HEK293T (cell line): Measurements from ENCODE around the gene ARPC5.

Experiments used
- ARNT ChIP-seq: fragments of 450-650 bp; IDR thresholded peaks from 2 replicates; pipeline ENCODE4 v1.6.1; 2017; ENCODE audit warnings: mild to moderate bottlenecking
- BHLHE40 ChIP-seq: fragments of 450-650 bp; IDR thresholded peaks from 2 replicates; pipeline ENCODE4 v1.6.1; 2016; ENCODE audit warnings: mild to moderate bottlenecking, moderate library complexity, borderline replicate concordance
- ELF4 ChIP-seq: fragments of 450-650 bp; IDR thresholded peaks from 2 replicates; pipeline ENCODE4 v1.6.1; 2017; ENCODE audit warnings: antibody characterized with exemption
- FOXA1 ChIP-seq: fragments of 450-650 bp; IDR thresholded peaks from 2 replicates; pipeline ENCODE4 v1.6.1; 2016; ENCODE audit warnings: mild to moderate bottlenecking
- FOXK2 ChIP-seq: fragments of 450-650 bp; IDR thresholded peaks from 2 replicates; pipeline ENCODE4 v1.6.1; 2016; ENCODE audit warnings: mild to moderate bottlenecking
- FOXM1 ChIP-seq: fragments of 450-650 bp; IDR thresholded peaks from 2 replicates; pipeline ENCODE4 v1.6.1; 2017; ENCODE audit warnings: mild to moderate bottlenecking, borderline replicate concordance
- L3MBTL2 ChIP-seq: fragments of 450-650 bp; conservative IDR thresholded peaks from 2 replicates; pipeline ENCODE4 v1.6.1; 2016; ENCODE audit warnings: mild to moderate bottlenecking
- NFRKB ChIP-seq: fragments of 450-650 bp; IDR thresholded peaks from 2 replicates; pipeline ENCODE4 v1.6.1; 2016; ENCODE audit warnings: mild to moderate bottlenecking, moderate library complexity
- SP1 ChIP-seq: fragments of 450-650 bp; IDR thresholded peaks from 2 replicates; pipeline ENCODE4 v1.6.1; 2017
- SUZ12 ChIP-seq: fragments of 450-650 bp; IDR thresholded peaks from 2 replicates; pipeline ENCODE4 v1.6.1; 2016; ENCODE audit warnings: mild to moderate bottlenecking
- TARDBP ChIP-seq: fragments of 450-650 bp; IDR thresholded peaks from 2 replicates; pipeline ENCODE4 v1.6.1; 2016
- ZNF384 ChIP-seq: fragments of 450-650 bp; IDR thresholded peaks from 2 replicates; pipeline ENCODE4 v1.6.1; 2016
- TF ChIP-seq, protein P1 (sequence below): fragments of 450-650 bp; IDR thresholded peaks from 2 replicates; pipeline ENCODE4 v1.6.1; 2016

- TF ChIP-seq TARDBP (no peak), L3MBTL2 (no peak), FOXA1 (no peak), SP1 (no peak), NFRKB (no peak), FOXM1 (no peak), BHLHE40 (no peak), ARNT (no peak), SUZ12 (no peak), FOXK2 (no peak), ELF4 (no peak), ZNF384 (no peak)
- TF ChIP-seq, protein P1, sequence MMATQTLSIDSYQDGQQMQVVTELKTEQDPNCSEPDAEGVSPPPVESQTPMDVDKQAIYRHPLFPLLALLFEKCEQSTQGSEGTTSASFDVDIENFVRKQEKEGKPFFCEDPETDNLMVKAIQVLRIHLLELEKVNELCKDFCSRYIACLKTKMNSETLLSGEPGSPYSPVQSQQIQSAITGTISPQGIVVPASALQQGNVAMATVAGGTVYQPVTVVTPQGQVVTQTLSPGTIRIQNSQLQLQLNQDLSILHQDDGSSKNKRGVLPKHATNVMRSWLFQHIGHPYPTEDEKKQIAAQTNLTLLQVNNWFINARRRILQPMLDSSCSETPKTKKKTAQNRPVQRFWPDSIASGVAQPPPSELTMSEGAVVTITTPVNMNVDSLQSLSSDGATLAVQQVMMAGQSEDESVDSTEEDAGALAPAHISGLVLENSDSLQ: no peak
Measured at GRCh38 chr1:183600634-183601033, 34.9 kb downstream of the ARPC5 start.
